ENCODE data around the gene DMRT1.
"Not testable (repeated sequence)": the region's sequence is repeated elsewhere in the genome, so short reads cannot be mapped to it uniquely, and the experiment has no call there.

The DMRT1 gene

DNA sequence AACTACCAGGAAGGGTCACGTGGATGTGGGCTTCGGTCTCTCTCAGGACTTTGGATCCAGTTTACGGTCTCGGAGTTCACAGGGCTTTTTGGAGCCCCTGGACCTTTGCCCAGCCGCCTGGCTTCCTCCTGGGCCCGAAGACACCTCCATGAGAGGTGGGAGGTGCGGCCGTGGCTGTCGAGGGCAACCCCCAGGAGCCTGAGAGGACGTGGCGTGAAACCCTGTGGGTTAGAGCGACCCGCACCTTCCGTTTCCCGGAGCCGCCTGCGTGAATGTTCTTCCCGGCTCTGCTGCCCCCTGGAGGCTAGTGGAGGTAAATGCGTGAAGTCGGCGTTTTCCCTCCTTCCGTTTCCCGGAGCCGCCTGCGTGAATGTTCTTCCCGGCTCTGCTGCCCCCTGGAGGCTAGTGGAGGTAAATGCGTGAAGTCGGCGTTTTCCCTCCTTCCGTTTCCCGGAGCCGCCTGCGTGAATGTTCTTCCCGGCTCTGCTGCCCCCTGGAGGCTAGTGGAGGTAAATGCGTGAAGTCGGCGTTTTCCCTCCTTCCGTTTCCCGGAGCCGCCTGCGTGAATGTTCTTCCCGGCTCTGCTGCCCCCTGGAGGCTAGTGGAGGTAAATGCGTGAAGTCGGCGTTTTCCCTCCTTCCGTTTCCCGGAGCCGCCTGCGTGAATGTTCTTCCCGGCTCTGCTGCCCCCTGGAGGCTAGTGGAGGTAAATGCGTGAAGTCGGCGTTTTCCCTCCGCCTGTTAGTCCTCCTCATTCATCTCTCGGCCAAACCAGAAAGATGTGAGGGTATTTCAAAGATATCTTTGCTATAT, 157.0 kb downstream of the DMRT1 start:
- DNase-seq (ENCODE audit: low read depth in 2 of 2): not testable (repeated sequence)

DNA sequence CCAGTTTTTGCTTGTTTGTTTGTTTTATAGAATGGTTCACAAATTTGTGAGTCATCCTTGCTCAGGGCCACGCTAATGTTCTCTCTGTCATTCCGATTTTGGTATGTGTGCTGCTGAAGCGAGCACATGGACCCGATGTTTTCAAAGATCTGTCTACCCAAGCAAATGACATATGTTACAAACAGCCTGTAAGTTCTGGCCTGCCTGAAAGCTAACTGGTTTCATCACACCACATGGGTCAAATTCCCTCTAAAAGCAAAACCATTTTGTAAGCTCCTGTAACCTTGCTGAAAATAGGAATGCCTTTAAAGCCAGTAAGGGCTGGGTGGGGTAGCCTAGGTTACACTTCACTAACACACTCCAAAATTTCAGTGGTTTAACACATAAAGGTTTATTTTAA, 160.3 kb downstream of the DMRT1 start:
- no peak for DNase-seq (ENCODE audit: low read depth in 2 of 2)

GRCh38 chr9:1002678-1003077, 161.2 kb downstream of the DMRT1 start:
- no peak for DNase-seq (ENCODE audit: low read depth in 2 of 2)

DNA sequence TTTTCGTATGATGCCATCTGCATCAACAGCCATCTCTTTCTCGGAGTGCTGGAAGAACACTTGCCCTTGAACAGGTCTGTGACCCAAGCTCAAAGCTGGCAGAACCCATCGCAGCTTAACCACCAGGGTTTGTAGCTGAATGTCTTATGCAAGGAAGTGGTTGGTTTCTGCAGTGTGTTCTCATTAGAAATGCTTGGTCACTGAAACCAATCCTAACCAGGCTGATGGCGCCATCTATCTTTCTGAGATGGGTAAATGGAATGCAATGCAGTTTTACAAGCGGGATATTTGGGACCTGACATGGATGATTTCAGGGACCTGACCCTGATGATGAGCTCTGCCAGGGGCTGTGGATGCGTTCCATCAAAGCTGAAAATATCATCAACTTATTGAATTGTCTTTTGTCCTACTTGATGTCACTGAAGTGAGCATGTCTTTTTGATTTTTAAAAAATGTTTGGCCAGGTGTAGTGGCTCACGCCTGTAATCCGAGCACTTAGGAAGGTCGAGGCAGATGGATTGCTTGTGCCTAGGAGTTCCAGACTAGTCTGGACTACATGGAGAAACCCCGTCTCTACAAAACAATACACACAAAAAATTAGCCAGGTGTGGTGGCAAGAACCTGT, 163.7 kb downstream of the DMRT1 start:
- DNase-seq (ENCODE audit: low read depth in 2 of 2): no peak

DNA sequence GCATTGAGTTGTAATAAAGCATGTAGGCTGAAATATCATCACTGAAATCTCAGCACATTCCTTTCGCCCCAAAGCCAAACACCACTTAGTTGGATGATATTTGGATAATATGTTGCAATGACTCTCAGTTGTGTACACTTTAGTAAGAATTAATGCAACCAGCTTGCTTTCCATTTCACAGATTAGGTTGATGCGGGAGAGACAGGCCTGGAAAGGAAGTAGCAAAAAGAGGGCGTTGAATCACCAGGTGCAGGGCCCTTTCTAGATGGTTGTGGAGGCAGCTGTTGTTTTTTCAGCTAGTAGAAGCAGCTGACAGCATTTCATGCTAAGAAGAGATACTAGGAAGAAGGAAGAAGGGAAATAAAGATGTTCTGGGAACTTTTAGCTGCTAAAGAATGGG, 165.8 kb downstream of the DMRT1 start:
- DNase-seq (ENCODE audit: low read depth in 2 of 2): no peak

DNA sequence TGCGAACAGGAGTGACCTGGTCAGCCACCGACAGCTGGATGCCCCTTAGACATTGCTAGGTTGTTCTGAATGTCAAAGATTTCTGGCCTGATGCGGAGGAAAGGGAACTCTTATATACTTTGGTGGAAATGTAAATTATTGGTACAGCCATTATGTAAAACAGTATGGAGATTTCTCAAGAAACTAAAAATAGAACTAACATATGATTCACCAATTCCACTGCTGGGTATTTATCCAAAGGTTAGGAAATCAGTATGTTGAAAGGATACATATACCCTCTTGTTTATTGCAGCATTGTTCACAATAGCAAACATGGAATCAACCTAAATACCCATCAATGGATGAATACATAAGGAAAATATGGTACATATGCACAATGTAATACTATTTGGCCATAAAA, 166.7 kb downstream of the DMRT1 start:
- no peak for DNase-seq (ENCODE audit: low read depth in 2 of 2)

- peak; percentile 48 to 52 for DNase-seq (ENCODE audit: low read depth in 2 of 2)
Measured at GRCh38 chr9:1009101-1009707, 167.7 kb downstream of the DMRT1 start.

- no peak for DNase-seq (ENCODE audit: low read depth in 2 of 2)
Measured at GRCh38 chr9:1013021-1013420, 171.5 kb downstream of the DMRT1 start.

DNA sequence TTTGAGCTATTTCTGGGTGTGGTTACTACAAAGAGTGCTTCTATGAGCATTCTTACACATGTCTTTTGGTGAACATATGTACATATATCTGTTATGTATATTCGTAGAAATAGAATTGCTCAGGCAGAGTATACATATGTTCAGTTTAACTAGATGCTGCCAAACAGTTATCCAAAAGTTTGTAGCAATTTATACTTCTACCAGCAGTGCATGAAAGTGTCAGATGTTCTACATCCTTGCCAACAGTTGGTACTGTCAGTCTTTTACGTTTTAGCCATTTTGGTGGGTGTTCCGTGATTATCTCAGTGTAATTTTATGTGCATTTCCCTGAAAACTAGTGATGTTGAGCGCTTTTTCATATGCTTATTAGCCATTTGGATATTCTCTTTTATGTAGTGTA, 172.7 kb downstream of the DMRT1 start:
- no peak for DNase-seq (ENCODE audit: low read depth in 2 of 2)

GRCh38 chr9:1014640-1015039, 173.1 kb downstream of the DMRT1 start:
- no peak for DNase-seq (ENCODE audit: low read depth in 2 of 2)

- DNase-seq (ENCODE audit: low read depth in 2 of 2): no peak
Measured at GRCh38 chr9:1018121-1018520, 176.6 kb downstream of the DMRT1 start.

Data from stimulated activated CD8-positive, alpha-beta memory T cell treated with anti-CD3 and anti-CD28 coated beads, Interleukin-15, amount 100 ng/mL, for 48 hours (primary cell).